OCI-LY3 (cell line): ENCODE measurements around the gene IGIP.

Experiments
- H2AFZ ChIP-seq: fragments of 200-600, 300-600 bp; shearing (Covaris generic); 2 replicates; pipeline ENCODE4 v1.6.0; 2014; ENCODE audit warnings: antibody characterized with exemption, low read depth, low read length
- H3K27ac ChIP-seq: fragments of 200-600, 300-600 bp; sonication (generic); 2 replicates; pipeline ENCODE4 v1.5.1; 2014; ENCODE audit warnings: mild to moderate bottlenecking, low read length, moderate library complexity, mixed read lengths
- H3K27me3 ChIP-seq: fragments of 200-600, 300-600 bp; sonication (generic); 2 replicates; pipeline ENCODE4 v1.6.1; 2014; ENCODE audit warnings: low read depth, low read length, mixed read lengths
- H3K36me3 ChIP-seq: fragments of 200-600, 300-600 bp; sonication (generic); replicated peaks from 2 replicates; pipeline ENCODE3; 2014; ENCODE audit warnings: low read depth, low read length, mixed read lengths
- H3K4me1 ChIP-seq: fragments of 300-600, 200-600 bp; sonication (generic); 2 replicates; pipeline ENCODE4 v1.6.1; 2014; ENCODE audit warnings: low read length, mixed read lengths
- H3K4me2 ChIP-seq: fragments of 200-600, 300-600 bp; sonication (generic); 2 replicates; pipeline ENCODE4 v1.6.1; 2014; ENCODE audit warnings: low read length, mixed read lengths
- H3K4me3 ChIP-seq: fragments of 300-600, 200-600 bp; sonication (generic); 2 replicates; pipeline ENCODE4 v1.5.1; 2014; ENCODE audit warnings: antibody characterized with exemption, mild to moderate bottlenecking, low read length, moderate library complexity
- H3K79me2 ChIP-seq: fragments of 300-600, 200-600 bp; shearing (Covaris generic); 2 replicates; pipeline ENCODE4 v1.6.1; 2014; ENCODE audit warnings: mild to moderate bottlenecking, low read length, mixed read lengths
- H3K9ac ChIP-seq: fragments of 300-600, 200-600 bp; shearing (Covaris generic); 2 replicates; pipeline ENCODE4 v1.6.0; 2014; ENCODE audit warnings: mild to moderate bottlenecking, low read length, moderate library complexity
- H3K9me3 ChIP-seq: fragments of 200-600, 300-600 bp; shearing (Covaris generic); 2 replicates; pipeline ENCODE4 v1.6.1; 2014; ENCODE audit warnings: low read length, mixed read lengths; ENCODE audit not compliant: insufficient read depth
- H4K20me1 ChIP-seq: fragments of 200-600, 300-600 bp; sonication (generic); 2 replicates; pipeline ENCODE4 v1.6.1; 2016; ENCODE audit warnings: low read length, mixed read lengths; ENCODE audit not compliant: insufficient read depth
- CTCF ChIP-seq: fragments of 200-600, 300-600 bp; sonication (generic); IDR thresholded peaks from 2 replicates; pipeline ENCODE4 v1.5.1; 2014; ENCODE audit warnings: antibody characterized with exemption, low read length, low read depth
- EZH2phosphoT487 ChIP-seq: fragments of 200-600 bp; shearing (Covaris generic); IDR thresholded peaks from 2 replicates; pipeline ENCODE4 v1.6.1; 2018; ENCODE audit warnings: antibody characterized with exemption, mixed run types, low read depth

Gene IGIP

DNA sequence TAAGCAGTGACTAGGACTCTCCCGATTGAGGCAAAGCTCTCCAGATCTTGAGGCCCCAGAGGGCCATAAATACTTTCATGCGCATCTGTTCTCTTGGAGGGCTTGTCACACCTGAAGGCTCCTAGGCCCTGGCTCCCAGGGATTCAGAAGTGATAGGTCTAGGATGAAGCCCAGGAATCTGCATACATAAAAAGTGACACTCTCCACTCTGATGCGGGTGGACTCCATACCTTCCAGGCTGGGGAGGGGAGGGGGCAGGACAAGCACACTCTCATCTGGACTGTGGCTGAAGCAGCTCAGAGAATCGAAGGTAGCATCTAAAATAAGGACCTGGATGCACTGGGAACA, 40.2 kb downstream of the IGIP start:
- Histone ChIP-seq H3K36me3 (no peaks in the 10 kb centered on the region), H3K79me2 (no peaks in the 10 kb centered on the region), H3K4me1 (peaks cover 10% of the 10 kb centered on the region), H3K27me3 (no peaks in the 10 kb centered on the region), H3K4me3 (no peak overlapping the region), H3K9ac (no peak overlapping the region), H3K4me2 (no peak overlapping the region), H4K20me1 (no peaks in the 10 kb centered on the region), H3K9me3 (no peaks in the 10 kb centered on the region), H2AFZ (no peak overlapping the region), H3K27ac (no peak overlapping the region)
- TF ChIP-seq EZH2phosphoT487 (no peak), CTCF (no peak)

DNA sequence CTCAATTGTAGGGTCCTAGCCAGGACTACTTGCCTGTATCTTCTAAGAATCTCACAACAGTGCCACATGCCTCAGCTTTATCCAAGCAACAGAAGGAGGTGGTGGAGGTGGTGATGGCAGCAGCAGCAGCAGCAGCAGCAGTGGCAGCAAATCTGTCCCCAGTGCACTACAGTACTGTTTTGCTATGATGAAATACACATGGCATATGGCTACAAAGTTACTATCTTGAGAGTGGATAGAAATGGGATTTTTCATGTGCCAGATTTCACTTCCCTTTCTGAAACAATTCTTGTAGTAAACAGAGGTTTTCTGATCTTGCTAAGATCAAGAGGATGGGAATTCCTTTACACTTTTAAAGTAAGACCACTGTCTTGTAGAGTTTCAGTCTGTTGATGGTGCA, 41.2 kb downstream of the IGIP start:
- no peak overlapping the region for H3K9ac ChIP-seq

GRCh38 chr5:140168371-140168770, 42.6 kb downstream of the IGIP start:
- TF ChIP-seq CTCF = no peak
- TF ChIP-seq EZH2phosphoT487 = no peak
- Histone ChIP-seq H2AFZ (no peak overlapping the region), H3K27ac (no peak overlapping the region)

More for the DNA sequence above, 41.2 kb downstream of the IGIP start:
- H3K4me2 ChIP-seq = no peak overlapping the region
- H3K27ac ChIP-seq = no peak overlapping the region
- no peak overlapping the region for H2AFZ ChIP-seq
- no peaks in the 10 kb centered on the region for H4K20me1 ChIP-seq
- no peaks in the 10 kb centered on the region for H3K36me3 ChIP-seq
- H3K4me3 ChIP-seq = no peak overlapping the region
- no peaks in the 10 kb centered on the region for H3K79me2 ChIP-seq
- H3K4me1 ChIP-seq = peaks cover 10% of the 10 kb centered on the region
- no peaks in the 10 kb centered on the region for H3K9me3 ChIP-seq
- H3K27me3 ChIP-seq = no peaks in the 10 kb centered on the region
- TF ChIP-seq EZH2phosphoT487 = no peak
- no peak for TF ChIP-seq CTCF

GRCh38 chr5:140169410-140169809, 43.7 kb downstream of the IGIP start:
- H2AFZ ChIP-seq = no peak overlapping the region
- H3K4me2 ChIP-seq = no peak overlapping the region
- H3K9ac ChIP-seq = no peak overlapping the region
- no peaks in the 10 kb centered on the region for H3K36me3 ChIP-seq
- TF ChIP-seq EZH2phosphoT487 (no peak), CTCF (no peak)
- H3K27me3 ChIP-seq = no peaks in the 10 kb centered on the region
- no peak overlapping the region for H3K4me3 ChIP-seq
- no peaks in the 10 kb centered on the region for H3K9me3 ChIP-seq
- no peak overlapping the region for H3K27ac ChIP-seq
- H3K79me2 ChIP-seq = no peaks in the 10 kb centered on the region
- peaks cover 14% of the 10 kb centered on the region for H3K4me1 ChIP-seq
- H4K20me1 ChIP-seq = no peaks in the 10 kb centered on the region

More at GRCh38 chr5:140168371-140168770, 42.6 kb downstream of the IGIP start:
- no peaks in the 10 kb centered on the region for H3K27me3 ChIP-seq
- H3K9me3 ChIP-seq = no peaks in the 10 kb centered on the region
- peaks cover 10% of the 10 kb centered on the region for H3K4me1 ChIP-seq
- no peak overlapping the region for H3K4me2 ChIP-seq
- no peaks in the 10 kb centered on the region for H3K79me2 ChIP-seq
- no peaks in the 10 kb centered on the region for H3K36me3 ChIP-seq
- no peak overlapping the region for H3K4me3 ChIP-seq
- no peaks in the 10 kb centered on the region for H4K20me1 ChIP-seq
- H3K9ac ChIP-seq = no peak overlapping the region
